ENCODE measurements around the gene ZXDC. TPM values are rescaled to one million over a fixed set of nuclear protein-coding genes. Genes with fewer than 3 reads are reported as not detected.

Gene ZXDC
- total RNA-seq, 1 experiment from 2014 or later = 55.4 TPM

GRCh38 chr3:126486360-126486847 lies 10.7 kb upstream of the ZXDC start:
- ChIA-PET CTCF (no interaction called here), POLR2A (ENCODE audit: unreplicated experiment) (no interaction called here)
- H3K36me3 ChIP-seq (ENCODE audit: low read depth) = no peaks in the 10 kb centered on the region
- H3K4me1 ChIP-seq (replicated peaks; ENCODE audit: insufficient read depth) = no peaks in the 10 kb centered on the region
- H3K27ac ChIP-seq = no peak overlapping the region
- intact Hi-C loops (cut with micrococcal nuclease; ENCODE audit: unreplicated experiment) = no loop called here
- no peaks in the 10 kb centered on the region for H3F3A ChIP-seq (ENCODE audit: insufficient read depth, low read depth)
- H3K27me3 ChIP-seq (ENCODE audit: insufficient read depth, low read depth) = peaks cover 2% of the 10 kb centered on the region; the same call in 1 of the 2 replicates
- H4K20me1 ChIP-seq (ENCODE audit: insufficient read depth) = no peaks in the 10 kb centered on the region
- TF ChIP-seq CTCF (conservative IDR thresholded peaks at IDR 0.05) (no peak), EZH2 (IDR thresholded peaks at IDR 0.05; ENCODE audit: low read depth) (no peak)
- no peak overlapping the region for H3K4me3 ChIP-seq
- no peak overlapping the region for H2AFZ ChIP-seq
- H3K79me2 ChIP-seq (ENCODE audit: low read depth) = no peaks in the 10 kb centered on the region
- H3K9me3 ChIP-seq (ENCODE audit: insufficient read depth, low read depth) = no peaks in the 10 kb centered on the region
- H3K4me2 ChIP-seq = no peak overlapping the region
- DNase-seq = no peak
- no TSS peak for BruUV-seq (replicated peaks)
- H3K9me2 ChIP-seq (ENCODE audit: insufficient read depth) = no peaks in the 10 kb centered on the region

DNA sequence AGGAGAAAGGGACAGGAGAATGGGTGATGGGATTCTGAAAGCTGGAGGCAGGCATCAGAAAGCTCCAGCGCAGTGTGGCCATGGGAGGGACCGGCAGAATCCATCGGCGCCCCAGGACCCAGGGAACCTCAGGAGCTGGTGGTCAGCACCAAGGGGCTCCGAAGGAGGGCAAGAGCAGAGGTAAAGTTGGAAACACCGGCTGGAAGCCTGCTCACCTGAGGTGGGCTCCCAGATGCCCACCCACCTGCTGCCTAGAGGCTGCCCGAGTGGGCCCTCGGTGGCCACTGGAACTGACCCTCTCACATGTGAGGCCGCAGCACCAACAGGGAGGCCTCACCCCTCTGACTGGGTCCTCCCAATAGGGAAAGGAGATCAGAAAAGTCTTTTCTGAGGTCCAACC lies 10.3 kb upstream of the ZXDC start:
- no peak overlapping the region for H3K4me3 ChIP-seq
- intact Hi-C loops (cut with micrococcal nuclease; ENCODE audit: unreplicated experiment) = no loop called here
- no peaks in the 10 kb centered on the region for H3K4me1 ChIP-seq (replicated peaks; ENCODE audit: insufficient read depth)
- H4K20me1 ChIP-seq (ENCODE audit: insufficient read depth) = no peaks in the 10 kb centered on the region
- no peaks in the 10 kb centered on the region for H3K9me3 ChIP-seq (ENCODE audit: insufficient read depth, low read depth)
- H3K36me3 ChIP-seq (ENCODE audit: low read depth) = no peaks in the 10 kb centered on the region
- no peaks in the 10 kb centered on the region for H3F3A ChIP-seq (ENCODE audit: insufficient read depth, low read depth)
- TF ChIP-seq CTCF (conservative IDR thresholded peaks at IDR 0.05) (no peak), EZH2 (IDR thresholded peaks at IDR 0.05; ENCODE audit: low read depth) (no peak)
- no peak overlapping the region for H3K4me2 ChIP-seq
- H2AFZ ChIP-seq = no peak overlapping the region
- H3K27me3 ChIP-seq (ENCODE audit: insufficient read depth, low read depth) = no peaks in the 10 kb centered on the region
- CTCF ChIA-PET = no interaction called here
- no peaks in the 10 kb centered on the region for H3K9me2 ChIP-seq (ENCODE audit: insufficient read depth)
- BruUV-seq (replicated peaks) = no TSS peak
- POLR2A ChIA-PET (ENCODE audit: unreplicated experiment) = no interaction called here
- no peak for DNase-seq
- H3K27ac ChIP-seq = no peak overlapping the region
- H3K79me2 ChIP-seq (ENCODE audit: low read depth) = no peaks in the 10 kb centered on the region

DNA sequence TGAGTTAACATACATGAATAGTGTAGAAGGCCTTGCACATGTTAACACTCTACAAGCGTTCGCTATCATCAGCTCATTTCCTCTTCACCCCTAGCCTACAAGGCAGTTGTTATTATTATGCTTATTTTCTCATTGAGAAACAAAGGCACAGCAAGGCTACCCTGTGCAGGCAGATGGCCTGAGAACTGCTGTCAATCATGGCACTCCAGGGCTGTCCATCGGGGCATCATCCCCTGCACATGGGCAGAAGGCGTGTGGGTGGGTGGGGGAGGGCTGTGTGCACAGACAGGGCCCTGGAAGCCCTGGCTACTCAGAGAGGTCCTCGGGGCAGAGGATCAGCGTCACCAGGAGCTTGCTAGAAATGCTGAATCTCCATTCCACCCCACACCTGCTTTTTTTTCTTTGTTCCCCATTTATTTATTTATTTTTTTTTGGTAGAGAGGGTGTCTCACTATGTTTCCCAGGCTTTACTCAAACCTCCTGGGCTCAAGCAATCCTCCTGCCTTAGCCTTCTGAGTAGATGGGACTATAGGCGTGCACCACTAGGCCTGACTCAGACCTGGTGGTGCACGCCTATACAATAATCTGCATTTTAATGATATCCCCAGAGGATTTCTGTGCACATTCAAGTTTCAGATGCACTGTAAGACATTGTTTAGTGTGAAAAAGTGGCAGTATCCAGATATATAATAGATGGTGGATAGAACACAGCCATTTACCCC lies 9.6 kb upstream of the ZXDC start:
- CTCF ChIA-PET = no interaction called here
- Histone ChIP-seq H3K4me3 (no peak overlapping the region), H3K9me3 (ENCODE audit: insufficient read depth, low read depth) (no peaks in the 10 kb centered on the region)

More for the DNA sequence above, 9.6 kb upstream of the ZXDC start:
- Histone ChIP-seq H3F3A (ENCODE audit: insufficient read depth, low read depth) (no peaks in the 10 kb centered on the region), H3K9me2 (ENCODE audit: insufficient read depth) (no peaks in the 10 kb centered on the region), H3K27me3 (ENCODE audit: insufficient read depth, low read depth) (no peaks in the 10 kb centered on the region), H3K79me2 (ENCODE audit: low read depth) (no peaks in the 10 kb centered on the region), H3K4me1 (replicated peaks; ENCODE audit: insufficient read depth) (no peaks in the 10 kb centered on the region), H2AFZ (no peak overlapping the region), H3K27ac (no peak overlapping the region), H3K4me2 (no peak overlapping the region), H3K36me3 (ENCODE audit: low read depth) (no peaks in the 10 kb centered on the region), H4K20me1 (ENCODE audit: insufficient read depth) (no peaks in the 10 kb centered on the region)
- BruUV-seq (replicated peaks) = no TSS peak
- intact Hi-C loops (cut with micrococcal nuclease; ENCODE audit: unreplicated experiment) = no loop called here
- POLR2A ChIA-PET (ENCODE audit: unreplicated experiment) = no interaction called here
- no peak for TF ChIP-seq CTCF (conservative IDR thresholded peaks at IDR 0.05)
- no peak for TF ChIP-seq EZH2 (IDR thresholded peaks at IDR 0.05; ENCODE audit: low read depth)
- DNase-seq = no peak

Data from PC-9 (cell line).